Loucy (cell line): ENCODE data around the gene COL24A1.

ENCODE experiments used
- EZH2phosphoT487 ChIP-seq: fragments of 200-600 bp; IDR thresholded peaks from 2 replicates; pipeline ENCODE4 v1.6.1; 2018; ENCODE audit warnings: antibody characterized with exemption, mild to moderate bottlenecking, moderate library complexity, borderline replicate concordance
- TF ChIP-seq, protein P1 (sequence below): fragments of 200-600 bp; sonication (generic); conservative IDR thresholded peaks from 2 replicates; pipeline ENCODE4 v1.5.1; 2014; ENCODE audit warnings: mild to moderate bottlenecking, antibody characterized with exemption, low read length

DNA sequence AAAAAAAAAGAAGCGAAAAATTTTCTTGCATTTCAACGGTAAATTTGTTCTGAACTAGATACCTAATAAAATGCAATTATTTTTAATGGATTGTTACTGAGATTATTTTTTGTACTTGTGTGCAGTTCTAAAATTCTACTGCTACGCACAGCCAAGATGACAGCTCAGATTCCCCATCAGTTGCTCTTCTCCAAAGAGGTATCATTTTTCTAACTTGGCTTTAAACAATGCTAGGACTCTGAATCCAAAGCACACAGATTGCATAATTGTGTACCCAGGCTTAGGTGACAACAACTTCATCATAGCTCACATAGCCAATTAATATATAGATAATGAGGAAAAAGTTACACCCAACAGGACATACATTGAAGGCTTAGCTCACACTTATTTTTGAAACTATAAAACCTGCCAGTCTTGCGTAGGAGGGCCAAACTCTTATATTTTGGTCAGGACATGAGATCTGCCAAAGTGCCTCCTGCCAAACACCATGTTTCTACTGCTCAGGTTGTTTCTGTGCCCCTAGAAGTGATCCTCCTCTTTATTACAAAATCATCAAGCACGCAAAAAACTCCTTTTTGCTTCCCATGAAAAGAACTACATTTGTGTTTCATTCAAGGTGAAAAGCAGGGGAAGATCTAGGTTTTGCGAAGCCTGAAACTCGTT lies 437.8 kb downstream of the COL24A1 start:
- TF ChIP-seq, protein P1, sequence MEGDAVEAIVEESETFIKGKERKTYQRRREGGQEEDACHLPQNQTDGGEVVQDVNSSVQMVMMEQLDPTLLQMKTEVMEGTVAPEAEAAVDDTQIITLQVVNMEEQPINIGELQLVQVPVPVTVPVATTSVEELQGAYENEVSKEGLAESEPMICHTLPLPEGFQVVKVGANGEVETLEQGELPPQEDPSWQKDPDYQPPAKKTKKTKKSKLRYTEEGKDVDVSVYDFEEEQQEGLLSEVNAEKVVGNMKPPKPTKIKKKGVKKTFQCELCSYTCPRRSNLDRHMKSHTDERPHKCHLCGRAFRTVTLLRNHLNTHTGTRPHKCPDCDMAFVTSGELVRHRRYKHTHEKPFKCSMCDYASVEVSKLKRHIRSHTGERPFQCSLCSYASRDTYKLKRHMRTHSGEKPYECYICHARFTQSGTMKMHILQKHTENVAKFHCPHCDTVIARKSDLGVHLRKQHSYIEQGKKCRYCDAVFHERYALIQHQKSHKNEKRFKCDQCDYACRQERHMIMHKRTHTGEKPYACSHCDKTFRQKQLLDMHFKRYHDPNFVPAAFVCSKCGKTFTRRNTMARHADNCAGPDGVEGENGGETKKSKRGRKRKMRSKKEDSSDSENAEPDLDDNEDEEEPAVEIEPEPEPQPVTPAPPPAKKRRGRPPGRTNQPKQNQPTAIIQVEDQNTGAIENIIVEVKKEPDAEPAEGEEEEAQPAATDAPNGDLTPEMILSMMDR, result no peak
- no peak for TF ChIP-seq EZH2phosphoT487
